ENCODE results near the gene MFSD6L.

The MFSD6L gene

GRCh38 chr17:8794636-8795035 lies 4.5 kb downstream of the MFSD6L start:
- POLR2A ChIA-PET = no interaction called here
- no peak for DNase-seq (ENCODE audit: low read depth, low spot score)
- TF ChIP-seq CTCF (IDR thresholded peaks at IDR 0.05; ENCODE audit: insufficient read depth, low read length, missing control alignments) = no peak
- H3K4me3 ChIP-seq (ENCODE audit: low read depth, low read length) = no peak overlapping the region
- CTCF ChIA-PET = interaction anchor here (3.1 kb wide), 1 partner anchor 10 kb away, joined by 23 read pairs; no protein-coding TSS in a partner anchor

- H3K4me3 ChIP-seq (ENCODE audit: low read depth, low read length) = no peak overlapping the region
- no peak for TF ChIP-seq CTCF (IDR thresholded peaks at IDR 0.05; ENCODE audit: insufficient read depth, low read length, missing control alignments)
- CTCF ChIA-PET = interaction anchor here (3.1 kb wide), 1 partner anchor 9 kb away, joined by 23 read pairs; no protein-coding TSS in a partner anchor
- DNase-seq (ENCODE audit: low read depth, low spot score) = no peak
- POLR2A ChIA-PET = no interaction called here
Observed at GRCh38 chr17:8793649-8794048, 5.5 kb downstream of the MFSD6L start.

GRCh38 chr17:8792646-8793045 lies 6.5 kb downstream of the MFSD6L start:
- ChIA-PET POLR2A (no interaction called here), CTCF (interaction anchor here (3.1 kb wide), 1 partner anchor 8 kb away, joined by 23 read pairs; no protein-coding TSS in a partner anchor)
- H3K4me3 ChIP-seq (ENCODE audit: low read depth, low read length) = no peak overlapping the region
- no peak for DNase-seq (ENCODE audit: low read depth, low spot score)
- TF ChIP-seq CTCF (IDR thresholded peaks at IDR 0.05; ENCODE audit: insufficient read depth, low read length, missing control alignments) = no peak

GRCh38 chr17:8791910-8792270 lies 7.3 kb downstream of the MFSD6L start:
- no peak overlapping the region for H3K4me3 ChIP-seq (ENCODE audit: low read depth, low read length)
- TF ChIP-seq CTCF (IDR thresholded peaks at IDR 0.05; ENCODE audit: insufficient read depth, low read length, missing control alignments) = no peak
- peak; percentile 9 for DNase-seq (ENCODE audit: low read depth, low spot score)
- CTCF ChIA-PET = no interaction called here
- POLR2A ChIA-PET = no interaction called here

GRCh38 chr17:8791248-8791909 lies 7.8 kb downstream of the MFSD6L start:
- CTCF ChIA-PET = no interaction called here

GRCh38 chr17:8789743-8790142 lies 9.4 kb downstream of the MFSD6L start:
- CTCF ChIA-PET = interaction anchor here (0.7 to 1.1 kb wide), 3 partner anchors 8 to 306 kb away, joined by 3 to 4 read pairs (median 3); no protein-coding TSS in a partner anchor
- H3K4me3 ChIP-seq (ENCODE audit: low read depth, low read length) = no peak overlapping the region
- no peak for TF ChIP-seq CTCF (IDR thresholded peaks at IDR 0.05; ENCODE audit: insufficient read depth, low read length, missing control alignments)
- POLR2A ChIA-PET = no interaction called here
- no peak for DNase-seq (ENCODE audit: low read depth, low spot score)

More at GRCh38 chr17:8791248-8791909, 7.8 kb downstream of the MFSD6L start:
- H3K4me3 ChIP-seq (ENCODE audit: low read depth, low read length) = no peak overlapping the region
- POLR2A ChIA-PET = no interaction called here
- DNase-seq (ENCODE audit: low read depth, low spot score) = no peak
- TF ChIP-seq CTCF (IDR thresholded peaks at IDR 0.05; ENCODE audit: insufficient read depth, low read length, missing control alignments) = no peak

All from AG04449 (cell line).